Activated CD8-positive, alpha-beta T cell treated with anti-CD3 and anti-CD28 coated beads for 36 hours (primary cell): ENCODE measurements around the gene TMEM132D. TPM values are rescaled to one million over a fixed set of nuclear protein-coding genes. Genes with fewer than 3 reads are reported as not detected.

Source experiments
- ATAC-seq: fragments of 200-7000 bp; cut with Tn5 transposase; one replicate; pipeline ENCODE4 v1.10.0; 2021; ENCODE audit warnings: mild to moderate bottlenecking, moderate library complexity
- CTCF ChIA-PET: fragments of 350-600 bp; sonication (Branson Sonifier 250); formaldehyde crosslinking; loops from one replicate; lab custom pipeline; 2021; ENCODE audit warnings: antibody characterized with exemption; lab: Charles Lee
- POLR2A ChIA-PET: fragments of 350-600 bp; sonication (Branson Sonifier 250); formaldehyde crosslinking; loops from one replicate; lab custom pipeline; 2021; ENCODE audit warnings: antibody characterized with exemption; lab: Charles Lee
- DNase-seq: peaks from one replicate; pipeline ENCODE4 v3.0.0-alpha.2; 2020
- H3K27ac Mint-ChIP-seq: one replicate; pipeline ENCODE4 v1.8.0; 2021; ENCODE audit warnings: mild to moderate bottlenecking, mixed read lengths
- H3K27me3 Mint-ChIP-seq: one replicate; pipeline ENCODE4 v1.8.0; 2021; ENCODE audit warnings: mixed read lengths
- H3K36me3 Mint-ChIP-seq: one replicate; pipeline ENCODE4 v1.8.0; 2021; ENCODE audit warnings: low read depth, mixed read lengths
- H3K4me1 Mint-ChIP-seq: one replicate; pipeline ENCODE4 v1.8.0; 2021; ENCODE audit warnings: low read depth, mixed read lengths
- H3K4me3 Mint-ChIP-seq: one replicate; pipeline ENCODE4 v1.8.0; 2021; ENCODE audit warnings: mild to moderate bottlenecking, moderate library complexity, mixed read lengths
- H3K9me3 Mint-ChIP-seq: one replicate; pipeline ENCODE4 v1.8.0; 2021; ENCODE audit warnings: mixed read lengths
- CTCF ChIP-seq: fragments of 200-600 bp; IDR thresholded peaks from one replicate; pipeline ENCODE4 v1.8.0; 2022; ENCODE audit warnings: antibody characterized with exemption, mild to moderate bottlenecking
- intact Hi-C: fragments of 100-400 bp; cut with micrococcal nuclease; formaldehyde crosslinking; loops from one replicate; pipeline ENCODE4 v1.10.0; 2022
- total RNA-seq, 2 experiments: library from RNA; stranded (reverse); gene quantifications; one replicate each; pipeline ENCODE4 v1.2.3, GENCODE V29; 2021

TMEM132D gene
- total RNA-seq, 2 experiments from 2014 or later = not detected

DNA sequence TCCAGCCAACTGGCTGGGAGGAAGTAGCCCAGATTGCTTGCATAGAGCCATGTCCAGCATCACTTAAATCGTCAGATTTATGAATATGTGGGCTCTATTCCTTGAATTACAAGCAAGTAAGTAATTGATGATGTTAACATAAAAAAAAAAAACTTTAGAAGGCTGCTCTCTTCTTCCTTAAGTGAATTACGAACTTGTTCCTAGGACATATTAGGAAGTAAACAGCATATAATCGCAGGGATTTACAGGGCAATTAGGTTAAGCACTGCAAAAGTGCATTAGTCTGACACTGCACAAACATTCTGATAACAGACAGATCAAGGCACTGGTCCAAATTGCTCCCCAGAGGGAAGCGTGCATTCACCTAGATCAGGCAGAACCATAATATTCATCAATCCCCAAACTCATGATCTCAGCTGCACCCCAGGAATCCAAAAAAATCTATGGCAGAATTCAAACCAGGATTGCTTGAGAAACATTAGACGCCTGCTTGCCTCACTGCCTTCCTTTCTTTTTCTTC, 293.2 kb downstream of the TMEM132D start:
- Mint-ChIP-seq H3K36me3 (no peaks in the 10 kb centered on the region), H3K27me3 (no peaks in the 10 kb centered on the region), H3K9me3 (peaks cover 2% of the 10 kb centered on the region), H3K4me3 (no peak overlapping the region), H3K27ac (no peak overlapping the region), H3K4me1 (no peaks in the 10 kb centered on the region)
- intact Hi-C loops = no loop called here
- ChIA-PET POLR2A (no interaction called here), CTCF (no interaction called here)
- no peak for TF ChIP-seq CTCF
- DNase-seq (no peak), ATAC-seq (no peak)

DNA sequence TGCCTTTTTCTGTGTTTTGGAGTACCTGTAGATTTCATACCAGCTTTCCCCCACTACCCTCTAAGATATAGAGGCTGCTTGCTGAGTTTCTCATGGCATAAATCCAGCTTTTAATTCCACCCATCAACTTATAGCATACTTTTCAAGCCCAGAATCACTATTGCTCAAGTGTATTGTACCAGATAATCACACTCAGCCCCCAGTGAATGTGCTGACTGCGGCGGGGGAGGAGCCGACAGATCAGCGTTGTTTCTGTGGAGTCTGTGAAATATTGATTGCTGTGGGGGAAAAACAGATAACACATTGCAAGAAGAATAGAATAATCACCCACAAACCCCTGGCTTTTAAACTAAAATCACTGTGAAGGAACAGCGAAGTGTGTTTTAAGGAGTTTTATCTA, 296.1 kb downstream of the TMEM132D start:
- TF ChIP-seq CTCF = no peak
- no peaks in the 10 kb centered on the region for H3K27me3 Mint-ChIP-seq
- H3K27ac Mint-ChIP-seq = no peak overlapping the region
- no peaks in the 10 kb centered on the region for H3K36me3 Mint-ChIP-seq
- CTCF ChIA-PET = no interaction called here
- ATAC-seq (no peak), DNase-seq (no peak)
- POLR2A ChIA-PET = no interaction called here
- H3K4me1 Mint-ChIP-seq = no peaks in the 10 kb centered on the region
- H3K9me3 Mint-ChIP-seq = peaks cover 2% of the 10 kb centered on the region
- intact Hi-C loops = no loop called here
- H3K4me3 Mint-ChIP-seq = no peak overlapping the region

DNA sequence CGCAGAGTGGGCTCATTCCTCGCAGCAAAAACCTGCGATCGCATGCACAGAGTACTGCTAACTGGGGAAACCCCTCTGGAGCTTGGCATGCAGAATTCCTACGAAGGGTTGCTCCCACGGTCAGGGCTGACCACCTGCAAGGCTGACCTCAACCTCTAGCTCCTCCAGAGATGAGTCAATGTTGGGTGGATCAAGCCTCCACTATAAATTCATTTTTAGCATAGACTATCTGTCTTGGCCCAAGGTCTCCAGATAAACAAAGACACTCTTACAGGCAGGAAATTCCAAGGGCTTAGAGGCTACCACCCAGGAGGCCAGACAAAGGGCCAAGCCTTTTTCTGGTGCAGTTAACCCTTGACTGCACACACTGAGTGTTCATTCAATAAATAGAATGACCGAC, 296.5 kb downstream of the TMEM132D start:
- ChIA-PET CTCF (no interaction called here), POLR2A (no interaction called here)
- Mint-ChIP-seq H3K27ac (no peak overlapping the region), H3K4me3 (no peak overlapping the region), H3K9me3 (peaks cover 2% of the 10 kb centered on the region), H3K27me3 (no peaks in the 10 kb centered on the region), H3K36me3 (no peaks in the 10 kb centered on the region), H3K4me1 (no peaks in the 10 kb centered on the region)
- ATAC-seq (no peak), DNase-seq (no peak)
- intact Hi-C loops = no loop called here
- TF ChIP-seq CTCF = no peak

GRCh38 chr12:129606239-129606638, 297.6 kb downstream of the TMEM132D start:
- Mint-ChIP-seq H3K4me3 (no peak overlapping the region), H3K9me3 (peaks cover 2% of the 10 kb centered on the region), H3K27me3 (no peaks in the 10 kb centered on the region), H3K36me3 (no peaks in the 10 kb centered on the region), H3K4me1 (no peaks in the 10 kb centered on the region), H3K27ac (no peak overlapping the region)
- ATAC-seq = no peak
- no peak for DNase-seq
- POLR2A ChIA-PET = no interaction called here
- CTCF ChIA-PET = no interaction called here
- intact Hi-C loops = no loop called here
- TF ChIP-seq CTCF = no peak

GRCh38 chr12:129605666-129606065, 298.2 kb downstream of the TMEM132D start:
- no peak for DNase-seq
- POLR2A ChIA-PET = no interaction called here
- ATAC-seq = no peak
- Mint-ChIP-seq H3K36me3 (no peaks in the 10 kb centered on the region), H3K27ac (no peak overlapping the region), H3K27me3 (no peaks in the 10 kb centered on the region), H3K4me3 (no peak overlapping the region), H3K9me3 (peaks cover 5% of the 10 kb centered on the region), H3K4me1 (no peaks in the 10 kb centered on the region)
- CTCF ChIA-PET = no interaction called here
- intact Hi-C loops = no loop called here
- no peak for TF ChIP-seq CTCF
